GM19455 (cell line): ENCODE results near the gene ANKRD28.

Source experiments
- ATAC-seq: cut with Tn5 transposase; IDR thresholded peaks from one replicate; pipeline ENCODE4 v1.9.1; 2021; ENCODE audit not compliant: unreplicated experiment

Gene ANKRD28

GRCh38 chr3:15676259-15676658 lies 121.5 kb downstream of the ANKRD28 start:
- ATAC-seq = no peak

DNA sequence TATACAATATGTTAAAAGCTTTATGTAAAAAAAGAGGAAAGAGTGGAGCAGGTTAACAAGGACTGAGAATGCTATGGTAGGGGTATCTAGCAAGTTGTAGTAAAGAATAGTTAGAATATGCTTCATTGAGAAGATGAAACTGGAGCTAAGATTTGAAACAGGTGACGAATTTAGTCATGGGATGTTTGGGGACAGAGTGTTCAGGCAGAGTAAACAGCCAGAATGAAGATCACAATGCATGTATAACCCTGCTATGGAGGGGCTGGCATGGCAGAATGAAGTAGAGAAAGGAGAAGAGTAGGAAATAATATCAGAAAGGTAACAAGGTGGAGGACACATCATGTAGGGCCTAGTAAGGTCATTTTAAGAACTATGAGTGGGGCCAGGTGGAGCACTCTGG lies 124.2 kb downstream of the ANKRD28 start:
- ATAC-seq = no peak

DNA sequence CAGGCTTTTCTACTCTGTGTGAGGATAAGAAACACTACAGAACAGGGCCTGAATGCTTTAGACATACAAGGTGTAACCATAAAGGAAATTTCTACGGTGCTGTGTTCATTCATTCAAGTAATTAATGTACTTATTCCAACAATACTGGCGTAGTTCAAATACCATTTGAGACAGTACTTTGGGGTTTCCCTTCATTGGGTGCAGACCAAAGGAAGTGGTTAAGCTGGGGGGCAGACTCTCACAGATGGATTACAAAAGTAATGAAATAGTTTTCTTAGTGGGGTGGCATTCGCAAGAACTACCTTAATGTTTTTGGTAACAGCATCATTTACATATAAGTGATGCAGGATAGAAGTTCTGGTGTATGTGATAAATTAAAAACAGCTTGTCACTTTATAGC lies 130.3 kb downstream of the ANKRD28 start:
- ATAC-seq = no peak

- ATAC-seq = no peak
Observed at GRCh38 chr3:15666277-15666676, 131.5 kb downstream of the ANKRD28 start.

DNA sequence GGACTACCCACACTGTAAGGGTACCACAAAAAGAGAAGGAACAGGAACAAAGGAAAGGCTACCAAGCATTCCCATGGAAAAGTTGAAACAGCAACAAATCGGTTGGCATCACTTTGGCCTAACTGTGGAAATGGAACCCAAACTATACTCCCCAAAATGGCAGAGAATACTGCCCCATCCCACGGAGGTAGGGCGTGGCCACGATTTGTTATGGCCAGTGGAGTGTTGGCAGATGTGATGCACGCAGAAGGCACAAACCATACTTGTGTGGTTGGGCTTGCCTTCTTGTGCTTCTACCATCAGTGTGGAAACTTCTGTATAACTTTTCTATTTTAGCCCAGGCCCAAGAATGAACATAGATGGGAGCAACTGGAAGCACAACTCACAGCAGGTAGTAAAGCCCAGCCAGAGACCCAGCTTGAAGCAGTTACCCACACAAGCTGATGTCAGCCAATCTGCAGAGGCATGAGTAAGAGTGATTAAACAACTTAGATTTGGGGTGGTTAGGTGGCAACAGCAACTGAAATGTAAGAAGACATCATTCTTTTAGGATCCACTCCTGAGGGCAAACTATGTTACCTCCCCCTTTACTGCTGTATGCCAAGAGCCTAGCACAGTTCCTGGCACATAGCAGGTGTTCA lies 132.1 kb downstream of the ANKRD28 start:
- ATAC-seq = no peak

GRCh38 chr3:15664144-15664543 lies 133.6 kb downstream of the ANKRD28 start:
- no peak for ATAC-seq

GRCh38 chr3:15660055-15660935 lies 137.5 kb downstream of the ANKRD28 start:
- ATAC-seq = no peak

- no peak for ATAC-seq
Observed at GRCh38 chr3:15659254-15659975, 138.4 kb downstream of the ANKRD28 start.

GRCh38 chr3:15657016-15657415 lies 140.8 kb downstream of the ANKRD28 start:
- ATAC-seq = no peak

- ATAC-seq = no peak
Observed at GRCh38 chr3:15656342-15656741, 141.4 kb downstream of the ANKRD28 start.

DNA sequence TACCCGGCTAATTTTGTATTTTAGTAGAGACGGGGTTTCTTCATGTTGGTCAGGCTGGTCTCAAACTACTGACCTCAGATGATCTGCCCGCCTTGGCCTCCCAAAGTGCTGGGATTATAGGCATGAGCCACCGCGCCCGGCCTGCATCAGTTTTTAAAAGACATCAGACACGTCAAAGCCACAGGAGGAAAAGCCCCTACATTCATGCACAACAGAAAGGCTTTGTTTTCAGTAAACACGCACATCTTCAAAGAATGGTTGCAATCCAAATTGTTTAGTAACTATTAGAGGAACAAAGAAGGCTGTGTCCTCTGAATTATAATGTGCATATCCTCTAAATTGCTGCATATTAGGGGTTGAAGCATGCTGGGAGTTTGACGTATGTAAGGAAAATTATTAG lies 142.9 kb downstream of the ANKRD28 start:
- no peak for ATAC-seq

GRCh38 chr3:15654127-15654526 lies 143.7 kb downstream of the ANKRD28 start:
- no peak for ATAC-seq

- no peak for ATAC-seq
Observed at GRCh38 chr3:15653321-15653720, 144.5 kb downstream of the ANKRD28 start.

DNA sequence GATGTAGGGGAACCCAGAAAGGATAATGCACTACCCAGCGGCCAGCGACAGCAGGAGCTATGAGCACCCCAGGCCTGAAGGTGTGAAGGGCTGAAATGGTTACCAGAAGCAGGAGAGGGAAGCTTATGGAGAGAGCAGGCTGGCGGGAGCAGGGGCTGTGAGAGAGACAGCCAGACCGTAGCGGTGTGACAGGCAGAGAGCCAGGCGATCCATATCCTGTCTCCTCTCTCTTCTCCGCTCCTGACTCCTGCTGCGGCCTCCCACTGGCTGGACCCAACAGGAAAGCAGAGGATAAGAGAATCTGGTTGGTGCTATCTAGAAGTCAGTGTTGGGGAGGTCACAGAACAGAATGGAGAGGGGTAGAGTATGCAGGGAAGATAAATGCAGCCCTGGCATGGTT lies 146.4 kb downstream of the ANKRD28 start:
- ATAC-seq = no peak

DNA sequence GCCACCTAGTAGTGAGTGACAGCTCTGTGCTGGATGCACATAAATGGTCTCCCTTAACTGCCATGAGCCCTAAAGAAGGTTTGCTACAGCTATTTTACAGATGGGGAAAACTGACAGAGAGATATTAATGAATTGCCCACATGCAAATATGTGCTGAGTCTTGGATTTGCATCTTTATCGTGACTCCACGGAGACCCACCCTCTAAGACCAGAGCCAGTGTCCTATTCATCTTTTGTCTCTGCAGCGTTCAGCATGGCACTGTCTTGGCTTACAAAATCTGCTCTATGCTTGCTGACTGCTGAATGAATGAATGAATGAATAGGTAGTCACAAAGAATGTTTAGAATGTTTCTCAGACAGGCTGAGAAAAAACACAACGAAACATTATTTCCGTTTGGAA lies 147.9 kb downstream of the ANKRD28 start:
- no peak for ATAC-seq

- no peak for ATAC-seq
Observed at GRCh38 chr3:15649341-15649740, 148.4 kb downstream of the ANKRD28 start.

DNA sequence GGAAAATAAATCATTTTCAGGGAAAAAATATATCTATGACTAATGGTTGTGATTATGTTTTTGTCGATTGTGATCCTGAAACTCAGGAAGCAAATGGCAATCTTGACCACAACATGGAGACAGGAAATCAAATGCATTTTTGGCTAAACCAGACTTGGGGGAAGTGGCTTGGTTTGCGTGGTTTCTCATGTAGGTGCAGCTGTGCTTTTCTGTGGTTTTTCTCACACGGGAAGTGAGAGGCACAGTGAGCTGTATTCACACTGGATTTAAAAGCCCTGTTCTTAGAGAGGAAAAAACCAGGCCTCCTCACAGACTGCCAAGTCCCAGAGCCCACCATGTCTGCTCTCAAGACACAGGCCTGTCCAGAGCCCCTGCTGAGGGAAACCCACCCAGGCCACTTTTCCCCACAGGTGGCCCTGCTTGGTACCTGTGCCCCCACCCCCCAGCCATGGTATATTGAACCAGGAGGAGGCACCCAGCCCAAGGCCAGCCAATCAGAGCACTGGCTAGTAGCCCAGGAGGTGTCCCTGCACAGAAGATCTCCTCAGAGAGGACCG lies 150.1 kb downstream of the ANKRD28 start:
- ATAC-seq = peak; percentile 95

DNA sequence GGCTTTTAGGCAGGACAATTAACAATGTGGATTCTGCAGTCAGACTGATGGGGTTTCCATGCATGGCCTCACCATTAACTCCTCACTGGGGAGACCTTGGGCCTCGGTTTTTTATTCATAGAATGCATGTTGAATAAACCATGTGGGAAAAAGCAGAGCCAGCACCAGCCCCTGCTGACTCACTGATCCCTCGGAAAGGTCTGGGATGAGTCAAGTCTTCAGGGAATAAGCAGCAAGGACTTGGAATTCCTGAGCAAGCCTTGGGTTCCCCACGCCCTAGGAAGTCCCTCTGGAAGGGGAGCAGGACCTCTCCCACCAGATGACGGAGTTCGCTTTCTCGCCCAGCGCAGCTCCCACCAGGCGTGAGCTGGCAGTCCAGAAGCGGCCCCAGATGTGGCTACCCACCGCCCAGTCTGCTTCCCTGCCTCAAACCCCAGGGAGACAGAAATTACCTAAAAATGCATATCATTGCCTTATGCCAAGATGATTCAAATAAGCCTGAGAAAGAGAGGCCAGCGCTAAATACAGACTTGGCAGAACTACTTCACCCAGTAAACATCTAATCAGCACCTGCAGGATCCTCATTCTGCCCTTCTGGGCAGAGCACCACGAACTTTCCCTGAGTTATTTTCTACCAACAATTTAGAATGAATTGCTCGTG lies 150.8 kb downstream of the ANKRD28 start:
- ATAC-seq = no peak

GRCh38 chr3:15645740-15646501 lies 151.9 kb downstream of the ANKRD28 start:
- no peak for ATAC-seq

DNA sequence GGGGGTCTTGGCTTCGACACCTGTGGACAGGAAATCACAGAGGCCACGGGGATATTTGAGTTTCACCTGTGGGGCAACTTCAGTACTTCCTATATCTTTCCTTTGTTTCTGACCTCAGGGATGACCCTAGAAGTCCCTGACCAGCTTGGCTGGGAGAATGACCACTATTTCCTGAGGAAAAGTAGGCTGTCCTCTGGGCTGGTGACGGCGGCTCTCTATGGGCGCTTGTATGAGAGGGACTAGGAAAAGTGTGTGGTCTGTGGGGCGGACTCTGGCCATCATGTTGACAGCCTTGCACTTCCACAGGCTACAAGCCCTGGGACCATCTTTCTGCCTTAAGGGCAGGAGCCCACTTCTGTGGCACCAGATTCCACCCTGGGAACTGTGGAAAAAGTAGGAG lies 152.5 kb downstream of the ANKRD28 start:
- ATAC-seq = no peak
